D721Med (cell line): ENCODE data around the gene BRINP3.

Experiments used
- DNase-seq: peaks from one replicate; pipeline ENCODE4 v3.0.0; 2011; ENCODE audit warnings: low spot score; ENCODE audit not compliant: insufficient read length
- FAIRE-seq: peaks from 2 replicates; lab custom pipeline; 2011; peaks lifted over from hg19 to GRCh38; lab: Jason Lieb, UNC
- CTCF ChIP-seq: IDR thresholded peaks from 2 replicates; pipeline ENCODE4 v1.5.1; 2012; ENCODE audit warnings: mild to moderate bottlenecking, control low read depth; ENCODE audit not compliant: insufficient read depth; ENCODE audit errors: missing control alignments

The BRINP3 gene

DNA sequence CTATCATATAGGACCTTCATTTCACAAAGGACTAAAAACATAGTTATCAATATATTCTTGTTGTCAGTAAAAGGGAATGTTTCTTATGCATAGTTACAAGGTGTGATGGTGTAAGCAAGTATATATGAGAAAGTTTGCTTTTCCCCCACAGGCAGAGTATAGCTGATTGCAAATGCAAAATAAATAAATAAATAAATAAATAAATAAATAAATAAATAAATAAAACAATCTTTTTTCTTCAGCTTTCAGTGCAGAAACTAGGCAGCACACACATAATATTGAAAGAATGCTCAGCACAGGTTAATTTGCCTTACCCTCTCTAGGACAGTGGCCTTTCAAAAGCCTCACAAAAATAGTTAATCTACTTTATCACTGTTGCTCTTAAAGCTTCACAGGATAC, 138.8 kb downstream of the BRINP3 start:
- TF ChIP-seq CTCF = no peak
- FAIRE-seq = no peak
- no peak for DNase-seq

DNA sequence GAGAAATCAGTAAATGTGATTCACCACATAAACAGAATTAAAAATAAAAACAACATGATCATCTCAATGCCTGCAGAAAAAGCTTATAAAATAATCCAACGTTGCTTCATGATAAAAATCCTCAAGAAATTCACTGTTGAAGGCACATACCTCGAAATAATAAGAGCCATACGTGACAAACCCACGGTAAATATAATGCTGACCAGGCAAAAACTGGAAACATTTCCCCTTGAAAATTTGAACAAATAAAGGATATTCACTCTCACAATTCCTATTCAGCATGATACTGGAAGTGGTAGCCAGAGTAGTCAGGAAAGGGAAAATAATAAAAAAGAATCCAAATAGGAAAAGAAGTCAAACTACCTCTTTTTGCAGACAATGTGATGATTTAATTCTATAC, 148.8 kb downstream of the BRINP3 start:
- no peak for DNase-seq
- FAIRE-seq = no peak
- no peak for TF ChIP-seq CTCF

DNA sequence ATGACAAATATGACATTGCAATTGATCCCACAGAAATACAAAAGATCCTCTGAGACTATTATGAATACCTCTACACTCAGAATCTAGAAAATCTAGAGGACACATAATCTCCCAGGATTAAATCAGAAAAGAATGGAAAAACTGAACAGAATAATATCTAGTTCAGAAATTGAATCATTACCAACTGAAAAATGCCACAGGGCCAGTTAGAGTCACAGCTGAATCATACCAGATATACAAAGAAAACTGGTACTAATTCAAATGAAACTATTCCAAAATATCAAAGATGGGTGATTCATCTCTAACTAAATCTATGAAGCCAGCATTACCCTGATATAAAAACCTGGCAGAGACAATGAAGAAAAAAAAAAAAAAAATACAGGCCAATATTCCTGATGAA, 149.3 kb downstream of the BRINP3 start:
- no peak for TF ChIP-seq CTCF
- FAIRE-seq (peak; percentile 92), DNase-seq (no peak)

DNA sequence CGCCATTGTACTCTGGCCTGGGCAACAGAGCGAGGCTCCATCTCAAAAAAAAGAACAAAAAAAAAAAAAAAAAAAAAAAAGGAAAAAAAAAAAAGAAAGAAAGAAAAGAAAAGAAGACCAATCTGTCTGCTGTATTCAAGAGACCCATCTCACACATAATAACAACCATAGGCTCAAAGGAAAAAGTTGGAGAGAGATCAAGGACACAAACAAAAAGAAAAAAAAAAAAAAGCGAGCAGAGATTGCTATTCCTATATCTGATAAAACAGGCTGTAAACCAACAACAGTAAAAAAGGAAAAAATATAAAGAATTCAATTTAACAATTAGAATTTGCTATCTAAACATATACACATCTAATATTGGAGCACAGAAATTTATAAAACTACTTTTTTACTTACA, 150.4 kb downstream of the BRINP3 start:
- TF ChIP-seq CTCF = no peak
- FAIRE-seq = no peak
- no peak for DNase-seq

- DNase-seq (no peak), FAIRE-seq (peak; percentile 69)
- TF ChIP-seq CTCF = no peak
Measured at GRCh38 chr1:190323530-190323929, 154.1 kb downstream of the BRINP3 start.

- no peak for TF ChIP-seq CTCF
- peak; percentile 87 for FAIRE-seq
- no peak for DNase-seq
Measured at GRCh38 chr1:190322274-190322673, 155.4 kb downstream of the BRINP3 start.

DNA sequence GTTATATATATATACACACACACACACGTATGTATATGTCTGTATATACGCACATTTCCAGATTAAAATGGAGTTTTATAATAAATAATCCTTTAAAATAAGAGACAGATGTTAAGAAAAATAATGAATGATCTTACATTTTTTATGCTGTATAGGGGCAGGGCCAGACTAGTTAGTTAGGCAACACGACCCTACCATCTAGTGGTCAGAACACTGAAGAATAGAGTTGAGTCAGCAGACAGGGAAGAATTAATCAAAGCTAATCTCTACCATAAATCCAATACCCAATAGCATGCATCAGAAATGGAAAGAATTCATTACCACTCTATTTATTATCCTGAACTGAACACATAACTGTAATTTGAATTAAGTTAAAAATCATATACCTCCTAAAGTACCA, 156.7 kb downstream of the BRINP3 start:
- no peak for DNase-seq
- peak; percentile 93 for FAIRE-seq
- TF ChIP-seq CTCF = peak; percentile 67
